Measurements from ENCODE around the gene GAS2L2. TPM values are rescaled to one million over a fixed set of nuclear protein-coding genes. Genes with fewer than 3 reads are reported as not detected.
"Not testable (repeated sequence)": the region's sequence is repeated elsewhere in the genome, so short reads cannot be mapped to it uniquely, and the experiment has no call there.

Gene GAS2L2
- total RNA-seq, 1 donor from 2014 or later: not detected

DNA sequence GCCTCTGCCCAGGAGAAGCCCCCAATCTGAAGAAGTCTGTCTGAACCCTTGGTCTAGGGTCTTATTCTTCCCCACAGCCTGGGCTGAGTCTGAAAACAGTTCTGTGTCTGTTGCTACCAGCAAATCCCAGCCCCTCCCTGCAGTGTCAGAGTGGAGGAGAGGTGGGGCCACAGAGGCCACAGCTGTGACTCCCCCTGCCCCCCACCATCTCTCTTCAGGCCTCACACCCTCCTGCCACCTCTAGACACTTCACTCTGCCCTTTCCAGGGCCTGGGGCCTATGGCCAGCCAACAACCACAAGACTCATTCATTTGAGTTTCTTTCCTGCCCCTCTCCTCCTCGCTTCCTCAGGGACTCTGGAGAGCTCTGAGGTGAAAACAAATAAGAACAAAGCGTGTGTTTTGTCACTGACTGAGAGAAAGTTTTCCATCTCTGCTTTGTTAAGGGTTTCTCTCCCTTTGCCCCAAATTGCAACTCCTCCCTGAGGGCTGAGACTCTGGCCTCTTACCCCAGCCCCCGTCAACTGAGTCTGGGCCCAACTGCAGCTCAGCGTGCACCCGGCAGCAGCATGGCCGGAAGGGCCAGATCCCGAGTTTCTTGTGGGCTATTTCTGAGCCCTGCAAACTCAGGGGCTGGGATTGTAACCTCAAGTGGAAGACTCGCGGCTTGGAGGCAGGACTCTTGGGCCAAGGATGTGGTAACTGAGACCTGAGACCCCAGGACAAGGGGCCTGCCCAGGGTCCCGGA lies 20.8 kb upstream of the GAS2L2 start:
- DNase-seq (ENCODE audit: low read depth, low spot score): no peak

- no peak for DNase-seq (ENCODE audit: low read depth, low spot score)
Measured at GRCh38 chr17:35773129-35773528, 20.1 kb upstream of the GAS2L2 start.

GRCh38 chr17:35769895-35770486 lies 17.0 kb upstream of the GAS2L2 start:
- DNase-seq (ENCODE audit: low read depth, low spot score): no peak

DNA sequence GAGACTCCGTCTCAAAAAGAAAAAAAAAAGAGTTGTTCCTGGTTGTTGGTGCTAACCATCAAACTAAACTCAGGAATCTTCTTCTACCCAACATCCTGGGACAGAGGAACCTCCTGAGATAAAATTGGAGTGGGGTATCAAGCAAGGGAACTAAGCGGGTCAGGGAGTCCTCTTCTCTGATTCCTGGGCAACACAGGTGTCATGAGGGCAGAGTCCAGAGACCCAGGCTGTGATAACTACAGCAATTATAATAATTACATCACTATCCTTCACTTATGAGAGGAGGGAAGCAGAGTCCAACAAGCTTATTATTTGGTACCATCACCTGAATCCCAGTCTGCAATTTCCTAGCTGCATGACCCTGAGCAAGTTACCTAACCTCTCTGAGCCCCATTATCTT lies 15.8 kb upstream of the GAS2L2 start:
- DNase-seq (ENCODE audit: low read depth, low spot score): no peak

DNA sequence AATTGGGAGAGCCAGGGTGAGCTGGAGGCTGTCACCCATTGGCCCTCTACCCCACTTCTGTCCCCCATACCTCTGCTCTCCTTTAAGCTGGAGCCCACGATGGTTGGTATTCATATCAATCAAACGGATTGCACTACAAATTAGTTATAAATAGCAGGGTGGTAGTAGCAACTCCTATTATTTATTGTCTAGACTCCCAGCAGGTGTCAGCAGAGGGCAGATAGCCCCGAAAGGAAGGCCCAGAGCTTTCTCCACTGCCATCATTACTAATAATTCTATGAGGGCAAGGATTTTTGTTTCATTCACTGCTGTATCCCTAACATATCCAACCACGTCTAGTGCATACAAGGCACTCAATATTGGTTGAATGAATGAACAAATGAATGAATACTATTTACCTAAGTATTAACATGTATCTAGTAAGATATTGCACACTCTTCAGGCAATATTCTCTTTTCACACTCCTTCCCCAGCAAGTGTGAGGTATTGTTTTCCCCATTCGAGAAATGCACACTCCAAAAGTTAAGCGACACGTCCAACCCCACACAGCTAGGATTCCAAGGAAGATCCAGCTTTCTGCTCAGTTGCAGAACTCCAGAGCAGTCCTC lies 14.0 kb upstream of the GAS2L2 start:
- no peak for DNase-seq (ENCODE audit: low read depth, low spot score)

- no peak for DNase-seq (ENCODE audit: low read depth, low spot score)
Measured at GRCh38 chr17:35766489-35766877, 13.4 kb upstream of the GAS2L2 start.

GRCh38 chr17:35765756-35766488 lies 12.9 kb upstream of the GAS2L2 start:
- DNase-seq (ENCODE audit: low read depth, low spot score): no peak

DNA sequence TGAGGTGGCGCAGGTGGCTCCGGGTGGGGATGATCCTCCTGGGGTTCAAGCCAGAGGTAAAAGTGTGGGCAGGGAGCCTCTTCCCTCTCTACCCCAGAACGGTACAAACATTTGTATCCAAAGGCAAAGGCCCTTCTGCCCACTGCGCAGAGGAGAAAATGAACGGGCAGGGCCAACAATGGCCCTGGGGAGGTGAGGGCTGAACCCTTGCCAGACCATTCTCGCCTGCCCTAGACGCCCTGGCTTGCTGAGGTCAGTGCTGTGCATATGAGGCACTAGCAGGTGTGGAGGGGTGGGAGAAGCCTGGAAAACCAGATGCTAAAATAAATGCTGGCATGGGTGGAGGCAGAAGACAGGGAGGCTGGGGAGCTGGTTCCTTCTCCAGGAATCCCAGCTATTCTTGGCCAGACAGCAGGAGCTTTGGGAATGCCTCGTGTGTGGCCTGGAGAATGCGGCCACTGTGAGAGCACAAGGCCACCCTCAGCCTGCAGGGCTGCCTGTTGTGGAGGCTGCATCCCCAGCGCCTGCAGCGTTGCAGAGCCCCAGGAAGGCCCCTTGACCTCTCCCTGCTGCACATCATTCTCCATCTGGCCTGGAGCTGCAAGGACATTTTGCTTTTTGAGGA lies 12.2 kb upstream of the GAS2L2 start:
- no peak for DNase-seq (ENCODE audit: low read depth, low spot score)

- peak; percentile 54 for DNase-seq (ENCODE audit: low read depth, low spot score)
Measured at GRCh38 chr17:35764123-35764991, 11.3 kb upstream of the GAS2L2 start.

DNA sequence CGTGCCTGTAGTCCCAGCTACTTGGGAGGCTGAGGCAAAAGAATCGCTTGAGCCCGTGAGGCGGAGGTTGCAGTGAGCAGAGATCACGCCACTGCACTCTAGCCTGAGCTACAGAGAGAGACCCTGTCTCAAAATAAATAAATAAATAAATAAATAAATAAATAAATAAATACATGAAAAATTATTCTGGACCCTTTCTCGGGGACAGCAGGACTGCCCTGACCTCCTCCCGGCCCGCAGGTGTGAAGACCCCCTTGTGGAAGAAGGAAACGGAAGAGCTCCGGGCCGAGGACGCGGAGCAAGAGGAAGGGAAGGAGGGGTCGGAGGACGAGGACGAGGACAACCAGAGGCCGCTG lies 10.7 kb upstream of the GAS2L2 start:
- no peak for DNase-seq (ENCODE audit: low read depth, low spot score)

GRCh38 chr17:35761601-35762000 lies 8.6 kb upstream of the GAS2L2 start:
- DNase-seq (ENCODE audit: low read depth, low spot score): no peak

- DNase-seq (ENCODE audit: low read depth, low spot score): no peak
Measured at GRCh38 chr17:35760587-35760986, 7.5 kb upstream of the GAS2L2 start, which contains the start of gene C17orf50. Gene C17orf50, plus strand, starts transcription at chr17:35760887. Its CDS starts 55 bp downstream, at chr17:35760942.

GRCh38 chr17:35757243-35757642 lies 4.2 kb upstream of the GAS2L2 start:
- DNase-seq (ENCODE audit: low read depth, low spot score): no peak

GRCh38 chr17:35752471-35752870 lies 568 bp downstream of the GAS2L2 start:
- no peak for DNase-seq (ENCODE audit: low read depth, low spot score)

DNA sequence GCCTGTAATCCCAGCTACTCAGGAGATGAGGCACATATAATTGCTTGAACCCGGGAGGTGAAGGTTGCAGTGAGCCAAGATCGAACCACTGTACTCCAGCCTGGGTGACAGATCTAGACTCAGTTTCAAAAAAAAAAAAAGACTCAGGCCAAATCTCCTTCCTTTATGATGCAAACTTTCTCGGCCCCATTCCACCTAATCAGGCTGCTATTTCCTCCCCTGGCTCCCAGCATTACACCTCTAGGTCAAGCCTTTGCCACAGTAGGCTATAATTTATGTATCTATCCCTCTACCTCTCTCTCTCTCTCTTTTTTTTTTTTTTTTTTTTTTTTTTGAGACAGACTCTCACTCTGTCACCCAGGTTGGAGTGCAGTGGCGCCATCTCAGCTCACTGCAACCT lies 1.5 kb downstream of the GAS2L2 start:
- not testable (repeated sequence) for DNase-seq (ENCODE audit: low read depth, low spot score)

DNA sequence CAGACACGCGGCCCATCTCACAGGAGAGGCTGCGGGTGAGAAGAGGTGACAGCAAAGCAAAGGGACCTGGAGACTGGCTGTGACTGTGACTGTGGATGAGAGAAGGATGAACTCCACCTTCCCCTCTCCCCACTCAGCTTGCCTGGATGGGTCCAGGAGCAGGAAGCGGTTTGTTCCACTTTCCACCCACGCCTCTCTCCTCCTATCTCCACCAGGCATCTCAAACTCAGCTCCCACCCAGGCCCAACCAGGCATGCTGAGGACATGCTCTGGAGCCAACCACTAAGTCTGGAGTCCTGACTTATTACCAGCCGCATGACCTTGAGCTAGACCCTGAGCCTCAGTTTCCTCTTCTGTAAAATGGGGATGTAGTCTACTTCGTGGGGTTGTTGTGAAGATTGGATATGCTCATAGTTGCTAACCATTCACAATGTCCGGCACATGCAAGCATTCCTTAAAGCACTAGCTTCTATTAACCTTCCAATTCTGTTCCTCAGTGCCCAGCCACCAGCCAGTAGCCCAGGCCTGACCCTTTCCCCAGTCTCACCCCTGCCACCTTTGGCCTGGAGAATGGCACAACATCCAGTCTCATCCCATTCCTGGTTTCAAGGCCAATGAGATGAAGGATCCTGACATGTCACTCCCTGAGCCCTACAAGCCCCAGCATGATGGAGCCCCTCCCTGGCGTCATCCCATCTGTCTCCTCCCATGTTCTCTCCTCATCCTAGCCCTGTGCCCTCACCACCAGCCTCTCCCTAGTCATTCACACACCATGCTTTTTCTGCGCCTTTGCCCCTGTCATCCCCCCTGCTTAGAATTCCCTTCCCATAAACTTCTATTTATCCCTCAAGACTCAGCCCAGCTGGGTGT lies 2.3 kb downstream of the GAS2L2 start:
- no peak for DNase-seq (ENCODE audit: low read depth, low spot score)

GRCh38 chr17:35749560-35750412 lies 3.3 kb downstream of the GAS2L2 start:
- DNase-seq (ENCODE audit: low read depth, low spot score): no peak

DNA sequence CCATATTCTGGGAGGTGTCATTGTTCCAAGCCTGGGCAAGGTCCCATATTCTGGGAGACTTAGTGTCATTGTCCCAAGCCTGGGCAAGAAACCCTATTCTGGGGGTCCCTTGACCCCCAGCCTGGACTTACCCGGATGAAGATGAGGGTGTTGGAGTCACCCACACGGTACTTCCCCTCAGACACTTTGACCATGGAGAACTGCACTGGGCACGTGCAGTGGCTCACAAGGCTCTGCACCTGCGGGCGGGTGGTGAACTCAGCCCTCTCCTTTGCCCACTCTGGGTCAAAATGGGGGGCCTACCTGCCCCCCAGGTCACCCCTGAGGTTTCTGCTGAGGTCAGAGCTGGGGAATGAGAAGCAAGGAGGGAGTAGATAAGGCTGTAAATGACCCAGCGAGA lies 4.1 kb downstream of the GAS2L2 start:
- DNase-seq (ENCODE audit: low read depth, low spot score): no peak

GRCh38 chr17:35748341-35748841 lies 4.6 kb downstream of the GAS2L2 start:
- DNase-seq (ENCODE audit: low read depth, low spot score): no peak
